H1 (cell line): Measurements from ENCODE around the gene TAF15. TPM values are rescaled to one million over a fixed set of nuclear protein-coding genes. Genes with fewer than 3 reads are reported as not detected.

Experiments used
- CBX5 ChIP-seq: fragments of 300-800, 300-1000 bp; sonication (generic); IDR thresholded peaks from 2 replicates; pipeline ENCODE4 v1.7.1; 2016; ENCODE audit warnings: antibody characterized with exemption, low read length, low read depth
- CTBP2 ChIP-seq: IDR thresholded peaks from 2 replicates; pipeline ENCODE4 v1.7.0; 2011; ENCODE audit warnings: borderline replicate concordance, mild to moderate bottlenecking, moderate library complexity, mixed read lengths, low read length; ENCODE audit not compliant: insufficient read depth, insufficient read length
- RAD21 ChIP-seq, 2 experiments: IDR thresholded peaks in 1 of 2; conservative IDR thresholded peaks in 1 of 2; 2 replicates each; pipeline ENCODE4 v1.6.1; 2011; ENCODE audit warnings: low read depth in 2 of 2, low read length in 2 of 2, improper control_type of control experiment in 1 of 2, inconsistent platforms in 1 of 2, mild to moderate bottlenecking in 1 of 2, moderate library complexity in 1 of 2
- TEAD4 ChIP-seq: IDR thresholded peaks from 2 replicates; pipeline ENCODE4 v1.6.1; 2012; ENCODE audit warnings: low read depth, low read length, inconsistent platforms, mixed read lengths
- polyA plus RNA-seq, 7 experiments: library from polyadenylated mRNA; depleted of rRNA in 3 of 7; stranded (reverse) in 5 of 7; unstranded in 2 of 7; fragments of >200 nt in 5 of 7; fragments of 200-250 nt in 2 of 7; gene quantifications; 1 replicate in 5 of 7; 2 replicates in 1 of 7; 4 replicates in 1 of 7; pipeline versions ENCODE4 v1.2.1 to v1.2.3, GENCODE V29; 2011 to 2013; ENCODE audit warnings: missing spikeins in 2 of 7, mixed read lengths in 2 of 7
- total RNA-seq: library from RNA; stranded (reverse); fragmentation: NEBNext Ultra II Directional; extraction: Animal tissue kit (Norgen Biotek cat#: 25700); gene quantifications from 2 replicates; pipeline ENCODE4 v1.2.1, GENCODE V29; 2021

The TAF15 gene
- total and polyA plus RNA-seq, 2 of the 8 experiments (the other 6 are each of a cell fraction or from before 2014, with no cell fraction given), result 80.1 to 338 TPM

DNA sequence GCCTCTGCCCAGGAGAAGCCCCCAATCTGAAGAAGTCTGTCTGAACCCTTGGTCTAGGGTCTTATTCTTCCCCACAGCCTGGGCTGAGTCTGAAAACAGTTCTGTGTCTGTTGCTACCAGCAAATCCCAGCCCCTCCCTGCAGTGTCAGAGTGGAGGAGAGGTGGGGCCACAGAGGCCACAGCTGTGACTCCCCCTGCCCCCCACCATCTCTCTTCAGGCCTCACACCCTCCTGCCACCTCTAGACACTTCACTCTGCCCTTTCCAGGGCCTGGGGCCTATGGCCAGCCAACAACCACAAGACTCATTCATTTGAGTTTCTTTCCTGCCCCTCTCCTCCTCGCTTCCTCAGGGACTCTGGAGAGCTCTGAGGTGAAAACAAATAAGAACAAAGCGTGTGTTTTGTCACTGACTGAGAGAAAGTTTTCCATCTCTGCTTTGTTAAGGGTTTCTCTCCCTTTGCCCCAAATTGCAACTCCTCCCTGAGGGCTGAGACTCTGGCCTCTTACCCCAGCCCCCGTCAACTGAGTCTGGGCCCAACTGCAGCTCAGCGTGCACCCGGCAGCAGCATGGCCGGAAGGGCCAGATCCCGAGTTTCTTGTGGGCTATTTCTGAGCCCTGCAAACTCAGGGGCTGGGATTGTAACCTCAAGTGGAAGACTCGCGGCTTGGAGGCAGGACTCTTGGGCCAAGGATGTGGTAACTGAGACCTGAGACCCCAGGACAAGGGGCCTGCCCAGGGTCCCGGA is 35.4 kb upstream of the TAF15 start (continued):
- TF ChIP-seq RAD21 (IDR thresholded peaks at IDR 0.05 in 1 of 2, conservative IDR thresholded peaks at IDR 0.05 in 1 of 2; ENCODE audit: low read depth in 2 of 2, low read length in 2 of 2), result no peak
- no peak for TF ChIP-seq CTBP2
- TF ChIP-seq CBX5, result no peak
- no peak for TF ChIP-seq TEAD4
